ENCODE measurements around the gene SLC43A3. TPM values are rescaled to one million over a fixed set of nuclear protein-coding genes. Genes with fewer than 3 reads are reported as not detected.

The SLC43A3 gene
- total RNA-seq, 2 experiments from 2014 or later = 41.3 to 62.1 TPM

- Histone ChIP-seq H3K79me2 (ENCODE audit: insufficient read depth, low read depth, low read length) (no peaks in the 10 kb centered on the region), H2AFZ (ENCODE audit: low read length) (no peak overlapping the region), H3K4me2 (ENCODE audit: low read length) (no peak overlapping the region), H3K4me1 (ENCODE audit: insufficient read depth, low read length, poor library complexity, severe bottlenecking) (no peaks in the 10 kb centered on the region), H3K4me3 (ENCODE audit: low read depth, low read length, poor library complexity, severe bottlenecking) (no peak overlapping the region), H3K27ac (ENCODE audit: low read depth, low read length, poor library complexity, severe bottlenecking) (no peak overlapping the region), H3K9me3 (ENCODE audit: low read length) (no peaks in the 10 kb centered on the region), H3K9me2 (ENCODE audit: insufficient read depth, low read length) (no peaks in the 10 kb centered on the region), H4K20me1 (ENCODE audit: insufficient read depth, low read length) (no peaks in the 10 kb centered on the region), H3K36me3 (ENCODE audit: insufficient read depth, low read length) (no peaks in the 10 kb centered on the region)
- no peak for DNase-seq (ENCODE audit: low spot score)
- intact Hi-C loops (cut with micrococcal nuclease; ENCODE audit: unreplicated experiment) = loop anchor here (10.0 kb wide), 1 partner anchor 1047 kb away; no protein-coding TSS in a partner anchor
- CTCF ChIA-PET (ENCODE audit: unreplicated experiment) = interaction anchor here (0.5 kb wide), 1 partner anchor 10 kb away, joined by 9 read pairs; no protein-coding TSS in a partner anchor
- no peak for TF ChIP-seq EZH2phosphoT487 (IDR thresholded peaks at IDR 0.05; ENCODE audit: borderline replicate concordance, low read depth, low read length)
- no peak for TF ChIP-seq CTCF (conservative IDR thresholded peaks at IDR 0.05; ENCODE audit: low read length)
- BruUV-seq (replicated peaks) = no TSS peak
- POLR2A ChIA-PET = no interaction called here
Measured at GRCh38 chr11:57468276-57468675, 41.4 kb upstream of the SLC43A3 start.

DNA sequence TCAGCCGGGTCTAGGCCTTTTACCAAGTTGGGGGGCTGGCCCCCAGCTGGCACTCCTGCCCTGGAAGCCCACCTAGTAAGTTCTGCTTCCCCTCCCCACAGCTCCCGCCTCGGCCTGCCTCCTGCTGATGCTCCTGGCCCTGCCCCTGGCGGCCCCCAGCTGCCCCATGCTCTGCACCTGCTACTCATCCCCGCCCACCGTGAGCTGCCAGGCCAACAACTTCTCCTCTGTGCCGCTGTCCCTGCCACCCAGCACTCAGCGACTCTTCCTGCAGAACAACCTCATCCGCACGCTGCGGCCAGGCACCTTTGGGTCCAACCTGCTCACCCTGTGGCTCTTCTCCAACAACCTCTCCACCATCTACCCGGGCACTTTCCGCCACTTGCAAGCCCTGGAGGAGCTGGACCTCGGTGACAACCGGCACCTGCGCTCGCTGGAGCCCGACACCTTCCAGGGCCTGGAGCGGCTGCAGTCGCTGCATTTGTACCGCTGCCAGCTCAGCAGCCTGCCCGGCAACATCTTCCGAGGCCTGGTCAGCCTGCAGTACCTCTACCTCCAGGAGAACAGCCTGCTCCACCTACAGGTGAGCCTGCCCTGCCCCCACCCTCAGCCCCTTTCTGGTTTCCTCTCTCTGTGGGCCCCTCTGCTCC, 40.7 kb upstream of the SLC43A3 start:
- no peak overlapping the region for H3K4me3 ChIP-seq (ENCODE audit: low read depth, low read length, poor library complexity, severe bottlenecking)
- no peaks in the 10 kb centered on the region for H3K9me2 ChIP-seq (ENCODE audit: insufficient read depth, low read length)
- no peak for DNase-seq (ENCODE audit: low spot score)
- no peak overlapping the region for H3K4me2 ChIP-seq (ENCODE audit: low read length)
- ChIA-PET POLR2A (interaction anchor here (0.6 kb wide), 1 partner anchor 48 kb away, joined by 3 read pairs; the partner anchor contains the start of gene SLC43A1), CTCF (ENCODE audit: unreplicated experiment) (interaction anchor here (0.5 kb wide), 1 partner anchor 9 kb away, joined by 9 read pairs; no protein-coding TSS in a partner anchor)
- no peaks in the 10 kb centered on the region for H4K20me1 ChIP-seq (ENCODE audit: insufficient read depth, low read length)
- intact Hi-C loops (cut with micrococcal nuclease; ENCODE audit: unreplicated experiment) = loop anchor here (10.0 kb wide), 1 partner anchor 1047 kb away; no protein-coding TSS in a partner anchor
- no TSS peak for BruUV-seq (replicated peaks)
- no peaks in the 10 kb centered on the region for H3K9me3 ChIP-seq (ENCODE audit: low read length)
- no peak overlapping the region for H3K27ac ChIP-seq (ENCODE audit: low read depth, low read length, poor library complexity, severe bottlenecking)
- no peaks in the 10 kb centered on the region for H3K36me3 ChIP-seq (ENCODE audit: insufficient read depth, low read length)
- TF ChIP-seq EZH2phosphoT487 (IDR thresholded peaks at IDR 0.05; ENCODE audit: borderline replicate concordance, low read depth, low read length) (no peak), CTCF (conservative IDR thresholded peaks at IDR 0.05; ENCODE audit: low read length) (no peak)
- no peaks in the 10 kb centered on the region for H3K79me2 ChIP-seq (ENCODE audit: insufficient read depth, low read depth, low read length)
- no peaks in the 10 kb centered on the region for H3K4me1 ChIP-seq (ENCODE audit: insufficient read depth, low read length, poor library complexity, severe bottlenecking)
- H2AFZ ChIP-seq (ENCODE audit: low read length) = no peak overlapping the region

- H2AFZ ChIP-seq (ENCODE audit: low read length) = no peak overlapping the region
- no peaks in the 10 kb centered on the region for H3K9me2 ChIP-seq (ENCODE audit: insufficient read depth, low read length)
- intact Hi-C loops (cut with micrococcal nuclease; ENCODE audit: unreplicated experiment) = loop anchor here (10.0 kb wide), 1 partner anchor 1048 kb away; no protein-coding TSS in a partner anchor
- no peak overlapping the region for H3K27ac ChIP-seq (ENCODE audit: low read depth, low read length, poor library complexity, severe bottlenecking)
- no peaks in the 10 kb centered on the region for H3K9me3 ChIP-seq (ENCODE audit: low read length)
- BruUV-seq (replicated peaks) = no TSS peak
- CTCF ChIA-PET (ENCODE audit: unreplicated experiment) = no interaction called here
- no peaks in the 10 kb centered on the region for H3K4me1 ChIP-seq (ENCODE audit: insufficient read depth, low read length, poor library complexity, severe bottlenecking)
- no peaks in the 10 kb centered on the region for H3K36me3 ChIP-seq (ENCODE audit: insufficient read depth, low read length)
- no peak overlapping the region for H3K4me2 ChIP-seq (ENCODE audit: low read length)
- TF ChIP-seq CTCF (conservative IDR thresholded peaks at IDR 0.05; ENCODE audit: low read length) = no peak
- no peak for TF ChIP-seq EZH2phosphoT487 (IDR thresholded peaks at IDR 0.05; ENCODE audit: borderline replicate concordance, low read depth, low read length)
- no peaks in the 10 kb centered on the region for H4K20me1 ChIP-seq (ENCODE audit: insufficient read depth, low read length)
- no peak for DNase-seq (ENCODE audit: low spot score)
- POLR2A ChIA-PET = no interaction called here
- H3K79me2 ChIP-seq (ENCODE audit: insufficient read depth, low read depth, low read length) = no peaks in the 10 kb centered on the region
- H3K4me3 ChIP-seq (ENCODE audit: low read depth, low read length, poor library complexity, severe bottlenecking) = no peak overlapping the region
Measured at GRCh38 chr11:57466680-57467079, 39.8 kb upstream of the SLC43A3 start.
